Measurements from ENCODE around the gene ZER1. TPM values are rescaled to one million over a fixed set of nuclear protein-coding genes. Genes with fewer than 3 reads are reported as not detected.
"Not testable (repeated sequence)": the region's sequence is repeated elsewhere in the genome, so short reads cannot be mapped to it uniquely, and the experiment has no call there.

The ZER1 gene
- total and polyA plus RNA-seq, 5 experiments from 2014 or later, result 34.7 to 50.3 (median 46.9) TPM

GRCh38 chr9:128706671-128707381 is 64.9 kb downstream of the ZER1 start:
- POLR2A ChIA-PET, result interaction anchor here (1.1 to 4.2 kb wide), 3 partner anchors 17 to 22 kb away, joined by 3 to 22 read pairs (median 5); partner anchors contain the start of genes SET and ZDHHC12
- Mint-ChIP-seq H3K27me3 (no peaks in the 10 kb centered on the region), H3K4me1 (peaks cover 2 to 14% (median 6%) of the 10 kb centered on the region in 4 donors)

GRCh38 chr9:128706045-128706444 is 65.7 kb downstream of the ZER1 start:
- H3K4me1 Mint-ChIP-seq, result peaks cover 2 to 15% (median 10%) of the 10 kb centered on the region in 4 donors
- no peaks in the 10 kb centered on the region for H3K36me3 Mint-ChIP-seq
- peak in 1 of 10 donors; percentile 40 for DNase-seq
- ATAC-seq, result no peak
- POLR2A ChIA-PET, result interaction anchor here (1.1 to 4.2 kb wide), 2 partner anchors 16 to 22 kb away, joined by 3 to 22 read pairs; partner anchors contain the start of gene SET
- H3K27ac Mint-ChIP-seq, result peak overlapping the region in 1 of 10 donors; percentile 38
- no peaks in the 10 kb centered on the region for H3K9me3 Mint-ChIP-seq
- no peaks in the 10 kb centered on the region for H3K27me3 Mint-ChIP-seq
- no peak overlapping the region for H3K4me3 Mint-ChIP-seq

More at GRCh38 chr9:128706671-128707381, 64.9 kb downstream of the ZER1 start:
- DNase-seq (peak in 1 of 10 donors; percentile 49), ATAC-seq (no peak)
- H3K36me3 Mint-ChIP-seq, result no peaks in the 10 kb centered on the region
- H3K27ac Mint-ChIP-seq, result no peak overlapping the region
- H3K9me3 Mint-ChIP-seq, result no peaks in the 10 kb centered on the region
- H3K4me3 Mint-ChIP-seq, result no peak overlapping the region

- no peaks in the 10 kb centered on the region for H3K36me3 Mint-ChIP-seq
- DNase-seq (no peak), ATAC-seq (no peak)
- no peaks in the 10 kb centered on the region for H3K27me3 Mint-ChIP-seq
- no peak overlapping the region for H3K27ac Mint-ChIP-seq
- H3K4me1 Mint-ChIP-seq, result peaks cover 2 to 15% (median 10%) of the 10 kb centered on the region in 4 donors
- POLR2A ChIA-PET, result interaction anchor here (0.5 to 4.2 kb wide), 3 partner anchors 15 to 81 kb away, joined by 3 to 22 read pairs (median 3); partner anchors contain the start of gene SET
- no peak overlapping the region for H3K4me3 Mint-ChIP-seq
- H3K9me3 Mint-ChIP-seq, result no peaks in the 10 kb centered on the region
Measured at GRCh38 chr9:128705051-128705965, 66.4 kb downstream of the ZER1 start.

- H3K36me3 Mint-ChIP-seq, result no peaks in the 10 kb centered on the region
- no peaks in the 10 kb centered on the region for H3K9me3 Mint-ChIP-seq
- ATAC-seq (no peak), DNase-seq (no peak)
- no peaks in the 10 kb centered on the region for H3K27me3 Mint-ChIP-seq
- H3K4me1 Mint-ChIP-seq, result peaks cover 2 to 15% (median 10%) of the 10 kb centered on the region in 4 donors
- H3K27ac Mint-ChIP-seq, result peak overlapping the region in 3 of 10 donors; percentile 14 to 71 (median 40)
- H3K4me3 Mint-ChIP-seq, result peak overlapping the region in 9 of 10 donors; percentile 24 to 88 (median 45)
- POLR2A ChIA-PET, result interaction anchor here (4.2 kb wide), 1 partner anchor 14 kb away, joined by 22 read pairs; the partner anchor contains the start of gene SET
Measured at GRCh38 chr9:128704356-128704670, 67.4 kb downstream of the ZER1 start.

- no peaks in the 10 kb centered on the region for H3K9me3 Mint-ChIP-seq
- no peak for DNase-seq
- POLR2A ChIA-PET, result interaction anchor here (0.6 to 4.2 kb wide), 4 partner anchors 14 to 426 kb away, joined by 3 to 22 read pairs (median 6); partner anchors contain the start of gene SET
Measured at GRCh38 chr9:128703616-128704355, 67.9 kb downstream of the ZER1 start.

GRCh38 chr9:128702949-128703615 is 68.6 kb downstream of the ZER1 start:
- no peaks in the 10 kb centered on the region for H3K9me3 Mint-ChIP-seq

More at GRCh38 chr9:128703616-128704355, 67.9 kb downstream of the ZER1 start:
- Mint-ChIP-seq H3K4me3 (peak overlapping the region; percentile 75 to 88 (median 82)), H3K27ac (peak overlapping the region in 4 of 10 donors; percentile 35 to 90 (median 67)), H3K36me3 (no peaks in the 10 kb centered on the region), H3K27me3 (no peaks in the 10 kb centered on the region), H3K4me1 (peaks cover 2 to 15% (median 10%) of the 10 kb centered on the region in 4 donors)
- no peak for ATAC-seq

GRCh38 chr9:128702445-128702948 is 69.2 kb downstream of the ZER1 start, which contains the start of gene PKN3:
Gene PKN3, plus strand, starts transcription at chr9:128702503. Its CDS starts 413 bp downstream, at chr9:128702916.
- Mint-ChIP-seq H3K27me3 (no peaks in the 10 kb centered on the region), H3K36me3 (no peaks in the 10 kb centered on the region), H3K4me3 (peak within 1 kb of the TSS; percentile 75 to 93 (median 88)), H3K4me1 (peaks cover 2 to 15% (median 10%) of the 10 kb centered on the region in 4 donors), H3K9me3 (no peaks in the 10 kb centered on the region), H3K27ac (peak within 1 kb of the TSS in 9 of 10 donors; percentile 11 to 91 (median 63))
- POLR2A ChIA-PET, result interaction anchor here (0.7 to 3.3 kb wide), 4 partner anchors 12 to 46 kb away, joined by 3 to 17 read pairs (median 4); partner anchors contain the start of genes DYNC2I2, SET and ZDHHC12
- DNase-seq, result peak; percentile 65 to 91 (median 84)
- ATAC-seq, result peak; percentile 87 to 89

More at GRCh38 chr9:128702949-128703615, 68.6 kb downstream of the ZER1 start:
- Mint-ChIP-seq H3K36me3 (no peaks in the 10 kb centered on the region), H3K4me3 (peak overlapping the region; percentile 75 to 88 (median 82)), H3K27me3 (no peaks in the 10 kb centered on the region), H3K27ac (peak overlapping the region in 4 of 10 donors; percentile 35 to 90 (median 66)), H3K4me1 (peaks cover 2 to 15% (median 10%) of the 10 kb centered on the region in 4 donors)
- ATAC-seq, result peak; percentile 46 to 58
- DNase-seq, result peak in 2 of 10 donors; percentile 23 to 31
- POLR2A ChIA-PET, result interaction anchor here (0.6 to 4.2 kb wide), 3 partner anchors 13 to 425 kb away, joined by 4 to 22 read pairs (median 7); partner anchors contain the start of gene SET

- H3K36me3 Mint-ChIP-seq, result peaks cover 0 to 7% (median 0%) of the 10 kb centered on the region in 3 donors
- H3K27ac Mint-ChIP-seq, result no peak overlapping the region
- H3K4me3 Mint-ChIP-seq, result peak overlapping the region in 9 of 10 donors; percentile 36 to 88 (median 66)
- H3K9me3 Mint-ChIP-seq, result no peaks in the 10 kb centered on the region
- H3K27me3 Mint-ChIP-seq, result no peaks in the 10 kb centered on the region
- ATAC-seq (no peak), DNase-seq (no peak)
- H3K4me1 Mint-ChIP-seq, result peaks cover 2 to 15% (median 10%) of the 10 kb centered on the region in 4 donors
- POLR2A ChIA-PET, result interaction anchor here (0.6 to 3.3 kb wide), 5 partner anchors 11 to 251 kb away, joined by 4 to 17 read pairs (median 5); partner anchors contain the start of gene SET
Measured at GRCh38 chr9:128701227-128701854, 70.4 kb downstream of the ZER1 start.

- not testable (repeated sequence) for H3K27ac Mint-ChIP-seq, H3K9me3 Mint-ChIP-seq, DNase-seq, H3K27me3 Mint-ChIP-seq, H3K4me3 Mint-ChIP-seq, ATAC-seq
- Mint-ChIP-seq H3K36me3 (peaks cover 0 to 26% (median 0%) of the 10 kb centered on the region in 3 donors), H3K4me1 (peaks cover 2 to 15% (median 10%) of the 10 kb centered on the region in 4 donors)
- POLR2A ChIA-PET, result interaction anchor here (0.7 to 3.3 kb wide), 2 partner anchors 9 to 146 kb away, joined by 3 to 17 read pairs; partner anchors contain the start of gene SET
Measured at GRCh38 chr9:128699096-128699795, 72.5 kb downstream of the ZER1 start.

Data from naive thymus-derived CD8-positive, alpha-beta T cell (primary cell).